SKM-1 treated with dmso at 0.1 percent for 144 hours (cell line): ENCODE results near the gene UQCC2.

ENCODE experiments used
- DNase-seq: peaks from one replicate; lab custom pipeline; 2025; ENCODE audit not compliant: unreplicated experiment; lab: John Stamatoyannopoulos, UW

Gene UQCC2

GRCh38 chr6:33708516-33709204 lies 2.8 kb downstream of the UQCC2 start:
- no peak for DNase-seq

GRCh38 chr6:33707771-33708170 lies 3.7 kb downstream of the UQCC2 start:
- no peak for DNase-seq

- DNase-seq, result no peak
Observed at GRCh38 chr6:33705955-33706725, 5.4 kb downstream of the UQCC2 start.

- no peak for DNase-seq
Observed at GRCh38 chr6:33705268-33705885, 6.1 kb downstream of the UQCC2 start.

GRCh38 chr6:33704215-33705066 lies 7.1 kb downstream of the UQCC2 start:
- DNase-seq, result no peak

- DNase-seq, result peak; percentile 70
Observed at GRCh38 chr6:33702345-33702977, 9.0 kb downstream of the UQCC2 start.

- peak; percentile 15 for DNase-seq
Observed at GRCh38 chr6:33700391-33701050, 11.0 kb downstream of the UQCC2 start.

GRCh38 chr6:33699739-33700138 lies 11.8 kb downstream of the UQCC2 start:
- DNase-seq, result no peak

GRCh38 chr6:33699131-33699530 lies 12.4 kb downstream of the UQCC2 start:
- DNase-seq, result no peak

GRCh38 chr6:33698494-33698893 lies 13.0 kb downstream of the UQCC2 start:
- no peak for DNase-seq

- DNase-seq, result no peak
Observed at GRCh38 chr6:33697845-33698244, 13.7 kb downstream of the UQCC2 start.

GRCh38 chr6:33696548-33697518 lies 14.7 kb downstream of the UQCC2 start:
- DNase-seq, result no peak

GRCh38 chr6:33696076-33696475 lies 15.4 kb downstream of the UQCC2 start:
- no peak for DNase-seq

- DNase-seq, result no peak
Observed at GRCh38 chr6:33695451-33695887, 16.0 kb downstream of the UQCC2 start.

GRCh38 chr6:33694977-33695376 lies 16.5 kb downstream of the UQCC2 start:
- DNase-seq, result no peak

GRCh38 chr6:33694401-33694931 lies 17.0 kb downstream of the UQCC2 start:
- DNase-seq, result no peak

GRCh38 chr6:33693186-33694105 lies 18.1 kb downstream of the UQCC2 start:
- DNase-seq, result no peak

GRCh38 chr6:33692760-33693158 lies 18.7 kb downstream of the UQCC2 start:
- no peak for DNase-seq
